Tibial nerve (tissue), 4 donors: ENCODE measurements around the gene TEX35. TPM values are rescaled to one million over a fixed set of nuclear protein-coding genes. Genes with fewer than 3 reads are reported as not detected.
"Not testable (repeated sequence)": the region's sequence is repeated elsewhere in the genome, so short reads cannot be mapped to it uniquely, and the experiment has no call there.

ENCODE experiments used
- DNase-seq, 2 donors: peaks; one replicate each; pipeline ENCODE4 v3.0.0-alpha.2; 2019; ENCODE audit warnings: low spot score in 2 of 2
- H3K27ac ChIP-seq, 4 donors: fragments of 200-600 bp; sonication (generic) in 3 of 4; one replicate each; pipeline ENCODE4 v1.5.1; 2017 to 2019; ENCODE audit warnings: mild to moderate bottlenecking in 1 of 4
- H3K27me3 ChIP-seq, 2 donors: fragments of 200-600 bp; sonication (generic) in 1 of 2; one replicate each; pipeline versions ENCODE4 v1.5.1 to v1.6.0; 2017 to 2019
- H3K36me3 ChIP-seq, 3 donors: fragments of 200-600 bp; sonication (generic); one replicate each; pipeline ENCODE4 v1.5.1; 2018 to 2019
- H3K4me1 ChIP-seq, 4 donors: fragments of 200-600 bp; sonication (generic) in 3 of 4; one replicate each; pipeline ENCODE4 v1.5.1; 2017 to 2019
- H3K4me3 ChIP-seq, 4 donors: fragments of 200-600 bp; sonication (generic) in 3 of 4; one replicate each; pipeline ENCODE4 v1.5.1; 2017 to 2019; ENCODE audit warnings: mild to moderate bottlenecking in 1 of 4, moderate library complexity in 1 of 4
- H3K9me3 ChIP-seq, 4 donors: fragments of 200-600 bp; sonication (generic) in 3 of 4; one replicate each; pipeline ENCODE4 v1.5.1; 2017 to 2019
- EP300 ChIP-seq, 2 donors: sonication (generic); formaldehyde crosslinking; IDR thresholded peaks; one replicate each; pipeline ENCODE4 v1.6.1; 2017; ENCODE audit warnings: antibody characterized with exemption in 2 of 2, mild to moderate bottlenecking in 1 of 2
- POLR2A ChIP-seq, 2 donors: fragments of 450-650 bp; IDR thresholded peaks; one replicate each; pipeline ENCODE4 v1.6.1; 2017; ENCODE audit warnings: antibody characterized with exemption in 2 of 2, mild to moderate bottlenecking in 2 of 2, moderate library complexity in 2 of 2
- WGBS, 2 donors: methylation state at CpG; one replicate each; pipeline ENCODE4 v1.1.5; 2018; 5-methylcytosine and 5-hydroxymethylcytosine counted together
- total RNA-seq, 4 donors: library from RNA; depleted of rRNA; stranded (reverse); fragments of >200 nt; gene quantifications; one replicate each; pipeline ENCODE4 v1.1.0, GENCODE V29; 2016
- TF ChIP-seq, protein P1 (sequence below), 5 experiments: fragments of 200-600 bp in 3 of 5; fragments of 450-650 bp in 2 of 5; sonication (generic) in 3 of 5; IDR thresholded peaks; one replicate each; pipeline ENCODE4 v1.5.1; 2016 to 2019; ENCODE audit warnings: antibody characterized with exemption in 5 of 5, mild to moderate bottlenecking in 3 of 5, moderate library complexity in 2 of 5

TEX35 gene
- total RNA-seq, 4 donors from 2014 or later = 4.2 TPM; not detected in 3

DNA sequence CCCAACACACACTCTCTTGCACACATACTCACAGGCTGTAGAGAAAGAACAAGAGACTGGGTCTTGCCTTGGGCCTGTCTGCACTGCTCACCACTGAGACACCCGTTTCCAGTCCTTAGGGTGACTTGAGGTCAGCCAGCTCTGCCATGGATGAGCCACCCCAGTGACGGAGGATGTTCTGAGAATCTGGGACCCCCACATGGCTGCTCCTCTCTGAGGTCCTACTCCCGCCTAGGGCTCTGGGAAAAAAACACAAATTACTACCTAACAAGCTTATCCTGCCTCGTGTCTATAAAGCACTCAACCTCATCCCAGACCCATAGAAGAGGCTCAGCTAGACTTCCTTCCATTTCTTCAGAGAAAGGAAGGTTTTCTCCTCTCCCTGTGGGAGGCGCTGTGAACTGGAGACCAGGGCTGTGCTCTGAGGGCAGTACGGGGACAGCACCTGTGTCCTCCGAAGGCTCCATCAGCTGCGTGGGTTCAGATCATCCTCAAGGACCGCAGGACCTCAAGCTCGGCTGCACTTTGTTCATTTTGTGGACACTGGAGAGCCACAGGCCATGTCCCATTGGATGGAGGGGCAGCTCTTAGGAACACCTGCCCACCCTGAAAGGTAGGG is 11.9 kb upstream of the TEX35 start:
- no peak for DNase-seq
- no peaks in the 10 kb centered on the region for H3K27me3 ChIP-seq
- H3K4me3 ChIP-seq = no peak overlapping the region
- no peak overlapping the region for H3K27ac ChIP-seq
- 88 to 90% methylated on average over 10 of the region's 10 CpGs for WGBS, 2 donors
- H3K4me1 ChIP-seq = no peaks in the 10 kb centered on the region
- H3K36me3 ChIP-seq = no peaks in the 10 kb centered on the region
- no peaks in the 10 kb centered on the region for H3K9me3 ChIP-seq
- no peak for TF ChIP-seq EP300 (IDR thresholded peaks at IDR 0.05)
- TF ChIP-seq POLR2A (IDR thresholded peaks at IDR 0.05) = no peak
- TF ChIP-seq, protein P1, sequence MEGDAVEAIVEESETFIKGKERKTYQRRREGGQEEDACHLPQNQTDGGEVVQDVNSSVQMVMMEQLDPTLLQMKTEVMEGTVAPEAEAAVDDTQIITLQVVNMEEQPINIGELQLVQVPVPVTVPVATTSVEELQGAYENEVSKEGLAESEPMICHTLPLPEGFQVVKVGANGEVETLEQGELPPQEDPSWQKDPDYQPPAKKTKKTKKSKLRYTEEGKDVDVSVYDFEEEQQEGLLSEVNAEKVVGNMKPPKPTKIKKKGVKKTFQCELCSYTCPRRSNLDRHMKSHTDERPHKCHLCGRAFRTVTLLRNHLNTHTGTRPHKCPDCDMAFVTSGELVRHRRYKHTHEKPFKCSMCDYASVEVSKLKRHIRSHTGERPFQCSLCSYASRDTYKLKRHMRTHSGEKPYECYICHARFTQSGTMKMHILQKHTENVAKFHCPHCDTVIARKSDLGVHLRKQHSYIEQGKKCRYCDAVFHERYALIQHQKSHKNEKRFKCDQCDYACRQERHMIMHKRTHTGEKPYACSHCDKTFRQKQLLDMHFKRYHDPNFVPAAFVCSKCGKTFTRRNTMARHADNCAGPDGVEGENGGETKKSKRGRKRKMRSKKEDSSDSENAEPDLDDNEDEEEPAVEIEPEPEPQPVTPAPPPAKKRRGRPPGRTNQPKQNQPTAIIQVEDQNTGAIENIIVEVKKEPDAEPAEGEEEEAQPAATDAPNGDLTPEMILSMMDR (IDR thresholded peaks at IDR 0.05) = no peak

DNA sequence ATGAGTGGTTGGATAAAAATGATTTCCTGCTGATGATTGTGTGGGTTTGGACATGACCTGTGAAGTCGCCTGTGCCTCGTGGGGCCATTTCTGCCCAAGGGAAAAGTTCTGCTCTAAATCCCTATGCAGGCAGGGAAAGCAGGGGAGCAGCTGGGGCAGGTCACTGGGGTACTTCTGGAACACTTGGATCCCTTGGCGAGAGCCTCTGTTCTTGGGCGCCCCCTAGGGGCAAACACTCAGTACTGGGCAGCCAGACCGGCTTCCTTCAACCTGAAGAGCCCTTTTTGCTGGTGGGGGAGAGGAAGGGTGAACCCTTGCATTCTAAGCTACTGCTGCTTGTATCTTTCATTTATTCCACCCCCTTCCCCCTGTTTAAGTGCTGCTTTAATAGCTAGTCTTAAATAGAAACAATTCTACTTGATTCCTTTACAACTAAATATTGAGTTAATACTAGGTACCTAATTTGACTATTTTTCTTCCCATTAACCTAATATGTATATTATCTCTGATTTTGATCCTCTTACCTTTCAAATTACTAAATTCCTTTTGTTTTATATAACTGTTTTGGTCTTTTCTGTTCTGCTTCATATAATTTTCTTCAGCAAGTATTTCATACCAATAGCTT is 11.1 kb upstream of the TEX35 start:
- Histone ChIP-seq H3K27ac (no peak overlapping the region), H3K27me3 (no peaks in the 10 kb centered on the region), H3K4me1 (no peaks in the 10 kb centered on the region), H3K4me3 (no peak overlapping the region), H3K9me3 (no peaks in the 10 kb centered on the region), H3K36me3 (no peaks in the 10 kb centered on the region)
- WGBS, 2 donors = 27% methylated on average over 5 of the region's 5 CpGs
- TF ChIP-seq POLR2A (IDR thresholded peaks at IDR 0.05) = no peak
- TF ChIP-seq, protein P1 (IDR thresholded peaks at IDR 0.05) = peak; percentile 74 to 84 (median 81)
- peak; percentile 37 to 45 for DNase-seq

DNA sequence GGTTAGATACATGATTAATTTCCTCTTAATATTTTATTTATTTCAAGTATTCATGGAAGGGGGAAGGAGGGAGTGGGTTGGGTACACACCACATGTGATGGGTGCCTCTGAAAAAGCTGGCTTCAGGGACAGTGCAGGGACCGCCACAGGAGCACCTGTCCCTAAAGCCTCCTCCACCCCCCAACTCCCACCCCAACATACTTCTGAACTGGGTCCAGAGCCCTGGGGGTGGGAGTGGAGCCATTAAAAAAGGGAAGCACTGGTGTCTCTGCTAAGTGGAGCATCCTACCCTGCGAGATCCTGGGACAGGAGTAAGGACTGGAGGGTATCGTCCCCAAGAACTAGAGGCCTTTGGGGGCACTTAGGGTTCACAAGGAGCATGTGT is 10.6 kb upstream of the TEX35 start:
- no peaks in the 10 kb centered on the region for H3K27me3 ChIP-seq
- 92% methylated on average over 3 of the region's 3 CpGs for WGBS, 2 donors
- no peak for DNase-seq
- H3K27ac ChIP-seq = no peak overlapping the region
- H3K9me3 ChIP-seq = no peaks in the 10 kb centered on the region
- TF ChIP-seq, protein P1 (IDR thresholded peaks at IDR 0.05) = no peak
- TF ChIP-seq POLR2A (IDR thresholded peaks at IDR 0.05) (no peak), EP300 (IDR thresholded peaks at IDR 0.05) (no peak)
- H3K4me1 ChIP-seq = no peaks in the 10 kb centered on the region
- H3K4me3 ChIP-seq = no peak overlapping the region
- H3K36me3 ChIP-seq = no peaks in the 10 kb centered on the region

DNA sequence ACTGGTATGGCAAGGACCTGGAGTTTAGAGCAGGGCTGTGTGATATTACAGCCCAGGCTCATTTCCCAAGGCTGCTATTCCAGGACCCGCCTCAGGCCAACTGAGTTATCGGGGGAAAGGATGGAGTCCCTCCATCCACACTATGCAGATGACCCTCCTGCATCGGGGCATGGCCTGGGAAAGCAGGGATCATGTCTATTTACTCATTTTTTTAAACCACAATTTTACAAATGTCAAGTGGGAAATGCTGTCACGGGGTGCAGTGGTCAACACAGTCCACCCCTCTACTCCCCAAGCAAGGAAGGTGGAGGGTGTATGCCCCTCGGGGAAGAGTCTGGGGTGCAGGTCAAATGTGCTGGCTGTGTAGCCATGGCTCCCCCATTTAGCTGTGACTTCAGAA is 10.1 kb upstream of the TEX35 start:
- Histone ChIP-seq H3K9me3 (no peaks in the 10 kb centered on the region), H3K27me3 (no peaks in the 10 kb centered on the region), H3K36me3 (no peaks in the 10 kb centered on the region), H3K27ac (no peak overlapping the region), H3K4me3 (no peak overlapping the region), H3K4me1 (no peaks in the 10 kb centered on the region)
- no peak for DNase-seq
- 87 to 89% methylated on average over 5 of the region's 5 CpGs for WGBS, 2 donors
- TF ChIP-seq POLR2A (IDR thresholded peaks at IDR 0.05) (no peak), EP300 (IDR thresholded peaks at IDR 0.05) (no peak)
- TF ChIP-seq, protein P1 (IDR thresholded peaks at IDR 0.05) = no peak

DNA sequence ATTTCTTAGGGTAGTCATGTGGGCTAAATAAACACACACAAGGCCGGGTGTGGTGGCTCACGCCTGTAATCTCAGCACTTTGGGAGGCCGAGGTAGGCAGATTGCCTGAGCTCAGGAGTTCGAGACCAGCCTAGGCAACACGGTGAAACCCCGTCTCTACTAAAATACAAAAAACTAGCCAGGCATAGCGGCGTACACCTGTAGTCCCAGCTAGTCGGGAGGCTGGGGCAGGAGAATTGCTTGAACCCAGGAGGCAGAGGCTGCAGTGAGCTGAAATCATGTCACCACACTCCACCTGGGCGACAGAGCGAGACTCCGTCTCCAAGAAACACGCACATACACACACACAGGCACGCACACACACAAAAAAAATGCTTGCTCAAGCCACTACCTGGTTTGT is 9.6 kb upstream of the TEX35 start:
- not testable (repeated sequence) for H3K9me3 ChIP-seq, H3K4me1 ChIP-seq, H3K27ac ChIP-seq, H3K27me3 ChIP-seq, H3K4me3 ChIP-seq, H3K36me3 ChIP-seq, DNase-seq
- WGBS, 2 donors = 97 to 98% methylated on average over 14 of the region's 14 CpGs
